Frontal cortex (tissue), 4 donors: Measurements from ENCODE around the gene NFKBIE. TPM values are rescaled to one million over a fixed set of nuclear protein-coding genes. Genes with fewer than 3 reads are reported as not detected.
"Not testable (repeated sequence)": the region's sequence is repeated elsewhere in the genome, so short reads cannot be mapped to it uniquely, and the experiment has no call there.

Experiments used
- DNase-seq, 2 donors: peaks; one replicate each; pipeline ENCODE4 v3.0.0; 2012; ENCODE audit warnings: low spot score in 2 of 2
- FAIRE-seq: peaks from 2 replicates; lab custom pipeline; 2012; peaks lifted over from hg19 to GRCh38; lab: Jason Lieb, UNC
- total RNA-seq: library from RNA; depleted of rRNA; stranded (reverse); fragments of >200 nt; gene quantifications from one replicate; pipeline ENCODE4 v1.2.3, GENCODE V29; 2014
- donor health status: control.
- donor health status: control.
- donor health status: control.

Gene NFKBIE
- total RNA-seq, 1 donor from 2014 or later = 8.2 TPM

- DNase-seq = peak in 1 of 2 donors; percentile 23
Measured at GRCh38 chr6:44232676-44233566, 32.4 kb downstream of the NFKBIE start.

GRCh38 chr6:44231426-44231825 is 33.9 kb downstream of the NFKBIE start:
- FAIRE-seq, DNase-seq: not testable (repeated sequence)

More at GRCh38 chr6:44232676-44233566, 32.4 kb downstream of the NFKBIE start:
- no peak for FAIRE-seq

- FAIRE-seq = no peak
- DNase-seq = peak in 1 of 2 donors; percentile 12
Measured at GRCh38 chr6:44230034-44230675, 35.2 kb downstream of the NFKBIE start.

GRCh38 chr6:44229376-44230033 is 35.8 kb downstream of the NFKBIE start:
- FAIRE-seq (no peak), DNase-seq (peak in 1 of 2 donors; percentile 14)

GRCh38 chr6:44228836-44229235 is 36.5 kb downstream of the NFKBIE start:
- DNase-seq (no peak), FAIRE-seq (no peak)

- DNase-seq (peak in 1 of 2 donors; percentile 5), FAIRE-seq (no peak)
Measured at GRCh38 chr6:44228433-44228832, 36.9 kb downstream of the NFKBIE start.

GRCh38 chr6:44228031-44228430 is 37.3 kb downstream of the NFKBIE start:
- FAIRE-seq (no peak), DNase-seq (peak in 1 of 2 donors; percentile 4)

- FAIRE-seq (no peak), DNase-seq (peak in 1 of 2 donors; percentile 18)
Measured at GRCh38 chr6:44227148-44227793, 38.1 kb downstream of the NFKBIE start.

GRCh38 chr6:44226368-44227147 is 38.8 kb downstream of the NFKBIE start:
- peak in 1 of 2 donors; percentile 24 for DNase-seq
- no peak for FAIRE-seq

- DNase-seq (peak in 1 of 2 donors; percentile 9), FAIRE-seq (no peak)
Measured at GRCh38 chr6:44225579-44226325, 39.6 kb downstream of the NFKBIE start.

GRCh38 chr6:44224965-44225305 is 40.4 kb downstream of the NFKBIE start:
- peak in 1 of 2 donors; percentile 17 for DNase-seq
- FAIRE-seq = no peak

GRCh38 chr6:44224029-44224964 is 41.1 kb downstream of the NFKBIE start:
- DNase-seq (peak in 1 of 2 donors; percentile 28), FAIRE-seq (no peak)

GRCh38 chr6:44223319-44224028 is 41.9 kb downstream of the NFKBIE start, which contains the start of gene SLC29A1:
Gene SLC29A1, plus strand, starts transcription at chr6:44223595. Its CDS starts 3,719 bp downstream, at chr6:44227314.
- FAIRE-seq = no peak
- DNase-seq = peak; percentile 88 to 89

GRCh38 chr6:44222486-44223318 is 42.6 kb downstream of the NFKBIE start:
- FAIRE-seq = no peak
- DNase-seq = peak in 1 of 2 donors; percentile 41

GRCh38 chr6:44221961-44222335 is 43.4 kb downstream of the NFKBIE start:
- FAIRE-seq (no peak), DNase-seq (peak in 1 of 2 donors; percentile 31)
